HCT116 (cell line): ENCODE results near the gene ACE. TPM values are rescaled to one million over a fixed set of nuclear protein-coding genes. Genes with fewer than 3 reads are reported as not detected.

Source experiments
- ATAC-seq: fragments of 200-7000 bp; cut with Tn5 transposase; 2 replicates; pipeline ENCODE4 v1.9.1; 2020; ENCODE audit warnings: mild to moderate bottlenecking, moderate library complexity
- BruUV-seq: library from RNA; stranded (reverse); fragments of 400-500 nt; replicated peaks from 2 replicates; lab custom pipeline; 2021; lab: Mats Ljungman, UMichigan
- CTCF ChIA-PET: fragments of 300-600 bp; sonication (Branson Sonifier 250); formaldehyde crosslinking; loops from one replicate; lab custom pipeline; 2021; ENCODE audit warnings: antibody characterized with exemption; lab: Charles Lee
- POLR2A ChIA-PET: fragments of 300-600, 350-600 bp; sonication (Branson Sonifier 250); formaldehyde crosslinking; loops from one replicate; lab custom pipeline; 2021; ENCODE audit warnings: antibody characterized with exemption; lab: Charles Lee
- RAD21 ChIA-PET, 2 experiments: fragments of 300-600 bp; sonication (Branson Sonifier 250); formaldehyde crosslinking; loops; one replicate each; lab custom pipeline; 2023; ENCODE audit warnings: low total read pairs in 2 of 2; ENCODE audit not compliant: uncharacterized antibody in 2 of 2, unreplicated experiment in 2 of 2, low non-redundant PET in 1 of 2; lab: Charles Lee
- DNase-seq: peaks from one replicate; pipeline ENCODE4 v3.0.0-alpha.2; 2010; ENCODE audit warnings: low read depth, low spot score
- H2AFZ ChIP-seq: fragments of 200-600 bp; shearing (Covaris generic), sonication (generic); 2 replicates; pipeline ENCODE4 v1.6.1; 2017; ENCODE audit warnings: low read depth, mixed run types, mixed read lengths, antibody characterized with exemption, low read length; ENCODE audit not compliant: poor library complexity, severe bottlenecking
- H3K27ac ChIP-seq: 2 replicates; pipeline ENCODE4 v1.5.1; 2012; ENCODE audit warnings: low read depth, low read length
- H3K27me3 ChIP-seq: fragments of 200-600 bp; sonication (generic); 2 replicates; pipeline ENCODE4 v1.6.1; 2016; ENCODE audit warnings: mixed run types, low read length, mixed read lengths; ENCODE audit not compliant: insufficient read depth
- H3K36me3 ChIP-seq, 2 experiments: fragments of 200-500 bp in 1 of 2; fragments of 200-600 bp in 1 of 2; sonication (Bioruptor generic) in 1 of 2; sonication (generic) in 1 of 2; 2 replicates each; pipeline versions ENCODE4 v1.5.1 to v1.6.1; 2014 to 2016; ENCODE audit warnings: low read length in 2 of 2, inconsistent platforms in 1 of 2, mixed read lengths in 1 of 2, mixed run types in 1 of 2; ENCODE audit not compliant: insufficient read depth in 2 of 2, control insufficient read depth in 1 of 2
- H3K4me1 ChIP-seq, 2 experiments: fragments of 200-600 bp in 1 of 2; sonication (generic) in 1 of 2; 2 replicates each; pipeline versions ENCODE4 v1.5.1 to v1.6.1; 2012 to 2017; ENCODE audit warnings: low read length in 2 of 2, inconsistent platforms in 1 of 2, mild to moderate bottlenecking in 1 of 2, mixed read lengths in 1 of 2, mixed run types in 1 of 2, moderate library complexity in 1 of 2; ENCODE audit not compliant: insufficient read depth in 2 of 2, control insufficient read depth in 1 of 2
- H3K4me2 ChIP-seq: fragments of 200-600 bp; sonication (generic); 2 replicates; pipeline ENCODE4 v1.6.1; 2017; ENCODE audit warnings: mixed run types, low read length, mixed read lengths
- H3K4me3 ChIP-seq, 2 experiments: fragments of 200-600 bp in 1 of 2; sonication (generic) in 1 of 2; replicated peaks in 1 of 2; 2 replicates each; pipeline ENCODE4 v1.5.1; 2011 to 2016; ENCODE audit warnings: low read length in 2 of 2, control low read depth in 1 of 2, low read depth in 1 of 2, mild to moderate bottlenecking in 1 of 2, mixed read lengths in 1 of 2, mixed run types in 1 of 2
- H3K79me2 ChIP-seq: fragments of 200-600 bp; sonication (generic); 2 replicates; pipeline ENCODE4 v1.6.1; 2017; ENCODE audit warnings: mild to moderate bottlenecking, mixed run types, low read length, moderate library complexity, mixed read lengths; ENCODE audit not compliant: insufficient read depth
- H3K9ac ChIP-seq: fragments of 200-600 bp; sonication (generic); 2 replicates; pipeline ENCODE4 v1.6.1; 2016; ENCODE audit warnings: low read length, mixed read lengths
- H3K9me2 ChIP-seq: fragments of 200-600 bp; sonication (generic), shearing (Covaris generic); 2 replicates; pipeline ENCODE4 v1.6.1; 2017; ENCODE audit warnings: mixed run types, mild to moderate bottlenecking, moderate library complexity; ENCODE audit not compliant: insufficient read depth
- H3K9me3 ChIP-seq, 2 experiments: fragments of 200-500 bp in 1 of 2; fragments of 200-600 bp in 1 of 2; sonication (Bioruptor generic) in 1 of 2; sonication (generic) in 1 of 2; 2 replicates each; pipeline ENCODE4 v1.6.1; 2014 to 2017; ENCODE audit warnings: low read length in 2 of 2, mixed read lengths in 2 of 2, inconsistent platforms in 1 of 2, low read depth in 1 of 2, mild to moderate bottlenecking in 1 of 2, mixed run types in 1 of 2, moderate library complexity in 1 of 2; ENCODE audit not compliant: control insufficient read depth in 1 of 2, insufficient read depth in 1 of 2
- H4K20me1 ChIP-seq: fragments of 200-600 bp; sonication (generic), shearing (Covaris generic); 2 replicates; pipeline ENCODE4 v1.6.1; 2017; ENCODE audit warnings: mixed run types, mild to moderate bottlenecking, moderate library complexity; ENCODE audit not compliant: insufficient read depth
- ATF3 ChIP-seq: IDR thresholded peaks from 2 replicates; pipeline ENCODE4 v1.6.1; 2012
- CBX3 ChIP-seq: IDR thresholded peaks from 2 replicates; pipeline ENCODE4 v1.6.1; 2012; ENCODE audit warnings: low read depth
- EGR1 ChIP-seq: IDR thresholded peaks from 2 replicates; pipeline ENCODE4 v1.6.1; 2012; ENCODE audit warnings: low read depth
- ELF1 ChIP-seq: IDR thresholded peaks from 2 replicates; pipeline ENCODE4 v1.6.1; 2012; ENCODE audit warnings: low read depth, borderline replicate concordance
- EZH2phosphoT487 ChIP-seq: fragments of 200-600 bp; IDR thresholded peaks from 2 replicates; pipeline ENCODE4 v1.6.1; 2018; ENCODE audit warnings: antibody characterized with exemption, borderline replicate concordance
- POLR2AphosphoS5 ChIP-seq: IDR thresholded peaks from 2 replicates; pipeline ENCODE4 v1.6.1; 2011; ENCODE audit warnings: mild to moderate bottlenecking, low read depth, low read length, moderate library complexity
- RAD21 ChIP-seq: IDR thresholded peaks from 2 replicates; pipeline ENCODE4 v1.6.1; 2012; ENCODE audit warnings: low read depth, mild to moderate bottlenecking
- SP1 ChIP-seq: IDR thresholded peaks from 2 replicates; pipeline ENCODE4 v1.6.1; 2012; ENCODE audit warnings: low read depth
- TCF7L2 ChIP-seq: IDR thresholded peaks from 2 replicates; pipeline ENCODE4 v1.7.0; 2011; ENCODE audit warnings: borderline replicate concordance, inconsistent platforms; ENCODE audit not compliant: insufficient read depth, insufficient read length; ENCODE audit errors: extremely low read depth
- YY1 ChIP-seq: IDR thresholded peaks from 2 replicates; pipeline ENCODE4 v1.6.1; 2011; ENCODE audit warnings: low read length, low read depth, moderate library complexity, mild to moderate bottlenecking; ENCODE audit not compliant: insufficient replicate concordance; ENCODE audit errors: extremely low read depth
- ZNF274 ChIP-seq: fragments of 200-500 bp; sonication (Bioruptor generic); IDR thresholded peaks from 2 replicates; pipeline ENCODE4 v1.6.1; 2014; ENCODE audit warnings: mild to moderate bottlenecking, low read depth, low read length, inconsistent platforms
- intact Hi-C: fragments of 100-400 bp; cut with micrococcal nuclease; formaldehyde crosslinking; loops from 2 replicates; pipeline ENCODE4 v1.10.0; 2022
- total RNA-seq: library from RNA; stranded (reverse); gene quantifications from one replicate; pipeline ENCODE4 v1.2.1, GENCODE V29; 2021; ENCODE audit not compliant: unreplicated experiment
- TF ChIP-seq, protein P1 (sequence below): IDR thresholded peaks from 2 replicates; pipeline ENCODE4 v1.6.1; 2012; ENCODE audit warnings: low read depth
- TF ChIP-seq, protein P2 (sequence below): IDR thresholded peaks from 2 replicates; pipeline ENCODE4 v1.6.1; 2012

ACE gene
- total RNA-seq, 1 experiment from 2014 or later: 7.7 TPM

DNA sequence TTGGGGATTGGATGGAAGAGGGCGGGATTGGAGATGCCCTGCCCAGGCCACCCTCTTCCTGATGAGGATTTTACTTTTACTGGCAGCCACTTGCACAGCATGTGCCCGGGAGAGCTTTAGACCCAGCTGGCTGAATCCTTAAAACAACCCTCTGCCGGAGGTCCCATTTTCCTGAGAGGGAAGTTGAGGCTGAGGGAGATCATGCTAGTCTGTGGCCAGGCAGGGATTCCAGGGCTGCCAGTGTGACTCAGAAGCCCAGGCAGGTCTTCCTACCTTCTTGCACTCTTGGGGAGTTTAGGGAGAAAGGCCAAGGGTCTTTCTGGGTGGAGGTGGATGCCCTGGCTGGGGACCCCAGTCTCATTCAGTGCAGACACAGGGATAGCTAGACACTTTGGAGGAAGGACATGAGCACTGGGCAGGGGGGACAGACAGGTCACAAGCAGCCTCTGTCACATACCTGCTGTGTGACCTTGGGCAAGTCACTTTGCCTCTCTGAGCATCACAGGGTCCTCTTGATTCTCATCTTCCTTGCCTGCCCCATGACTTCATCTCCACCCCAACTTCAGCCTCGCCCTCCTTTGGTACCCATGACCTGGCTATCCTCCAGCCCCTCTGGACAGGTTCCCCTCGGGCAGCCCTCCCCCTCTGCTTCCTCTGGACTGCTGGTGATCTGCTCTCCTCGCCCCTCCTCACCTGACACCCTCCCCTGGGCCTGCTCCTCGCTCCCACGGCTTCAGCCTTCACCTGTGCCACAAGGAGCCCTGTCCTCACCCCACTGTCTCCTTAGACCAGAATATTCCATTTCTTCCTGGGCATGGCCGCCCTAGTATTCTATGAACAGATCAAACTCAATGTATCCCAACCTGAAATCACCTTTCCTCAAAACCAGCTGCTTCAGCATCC, 62.1 kb downstream of the ACE start:
- H4K20me1 ChIP-seq: no peaks in the 10 kb centered on the region
- no peaks in the 10 kb centered on the region for H3K36me3 ChIP-seq
- no peaks in the 10 kb centered on the region for H3K9me3 ChIP-seq
- H3K9me2 ChIP-seq: no peaks in the 10 kb centered on the region
- H2AFZ ChIP-seq: no peak overlapping the region
- H3K27ac ChIP-seq: no peak overlapping the region
- DNase-seq (no peak), ATAC-seq (no peak)
- RAD21 ChIA-PET: no interaction called here
- no peak for TF ChIP-seq EZH2phosphoT487
- no peak for TF ChIP-seq ELF1
- TF ChIP-seq, protein P1, sequence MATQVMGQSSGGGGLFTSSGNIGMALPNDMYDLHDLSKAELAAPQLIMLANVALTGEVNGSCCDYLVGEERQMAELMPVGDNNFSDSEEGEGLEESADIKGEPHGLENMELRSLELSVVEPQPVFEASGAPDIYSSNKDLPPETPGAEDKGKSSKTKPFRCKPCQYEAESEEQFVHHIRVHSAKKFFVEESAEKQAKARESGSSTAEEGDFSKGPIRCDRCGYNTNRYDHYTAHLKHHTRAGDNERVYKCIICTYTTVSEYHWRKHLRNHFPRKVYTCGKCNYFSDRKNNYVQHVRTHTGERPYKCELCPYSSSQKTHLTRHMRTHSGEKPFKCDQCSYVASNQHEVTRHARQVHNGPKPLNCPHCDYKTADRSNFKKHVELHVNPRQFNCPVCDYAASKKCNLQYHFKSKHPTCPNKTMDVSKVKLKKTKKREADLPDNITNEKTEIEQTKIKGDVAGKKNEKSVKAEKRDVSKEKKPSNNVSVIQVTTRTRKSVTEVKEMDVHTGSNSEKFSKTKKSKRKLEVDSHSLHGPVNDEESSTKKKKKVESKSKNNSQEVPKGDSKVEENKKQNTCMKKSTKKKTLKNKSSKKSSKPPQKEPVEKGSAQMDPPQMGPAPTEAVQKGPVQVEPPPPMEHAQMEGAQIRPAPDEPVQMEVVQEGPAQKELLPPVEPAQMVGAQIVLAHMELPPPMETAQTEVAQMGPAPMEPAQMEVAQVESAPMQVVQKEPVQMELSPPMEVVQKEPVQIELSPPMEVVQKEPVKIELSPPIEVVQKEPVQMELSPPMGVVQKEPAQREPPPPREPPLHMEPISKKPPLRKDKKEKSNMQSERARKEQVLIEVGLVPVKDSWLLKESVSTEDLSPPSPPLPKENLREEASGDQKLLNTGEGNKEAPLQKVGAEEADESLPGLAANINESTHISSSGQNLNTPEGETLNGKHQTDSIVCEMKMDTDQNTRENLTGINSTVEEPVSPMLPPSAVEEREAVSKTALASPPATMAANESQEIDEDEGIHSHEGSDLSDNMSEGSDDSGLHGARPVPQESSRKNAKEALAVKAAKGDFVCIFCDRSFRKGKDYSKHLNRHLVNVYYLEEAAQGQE: no peak
- no peak for TF ChIP-seq CBX3
- no peak for TF ChIP-seq ZNF274
- no peak for TF ChIP-seq TCF7L2
- TF ChIP-seq EGR1: no peak
- no peak for TF ChIP-seq POLR2AphosphoS5
- no peak for TF ChIP-seq YY1
- TF ChIP-seq, protein P2, sequence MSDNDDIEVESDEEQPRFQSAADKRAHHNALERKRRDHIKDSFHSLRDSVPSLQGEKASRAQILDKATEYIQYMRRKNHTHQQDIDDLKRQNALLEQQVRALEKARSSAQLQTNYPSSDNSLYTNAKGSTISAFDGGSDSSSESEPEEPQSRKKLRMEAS: no peak
- no peak for TF ChIP-seq RAD21
- TF ChIP-seq ATF3: no peak
- TF ChIP-seq SP1: no peak
- no peaks in the 10 kb centered on the region; the same call in 1 of the 2 replicates for H3K27me3 ChIP-seq
- CTCF ChIA-PET: no interaction called here
- H3K4me3 ChIP-seq: no peak overlapping the region
- intact Hi-C loops: no loop called here
- no peak overlapping the region for H3K9ac ChIP-seq
- POLR2A ChIA-PET: no interaction called here
- BruUV-seq: no TSS peak
- no peaks in the 10 kb centered on the region for H3K79me2 ChIP-seq
- peaks cover 2 to 5% of the 10 kb centered on the region in 2 experiments; a peak in 2 of 4 replicates for H3K4me1 ChIP-seq
- no peak overlapping the region for H3K4me2 ChIP-seq
